Calu3 (cell line): ENCODE results near the gene TMEM201. TPM values are rescaled to one million over a fixed set of nuclear protein-coding genes. Genes with fewer than 3 reads are reported as not detected.

Source experiments
- BruUV-seq: library from RNA; stranded (reverse); fragments of 400-500 nt; replicated peaks from 2 replicates; lab custom pipeline; 2021; lab: Mats Ljungman, UMichigan
- CTCF ChIA-PET: fragments of 300-600 bp; sonication (Branson Sonifier 250); formaldehyde crosslinking; loops from one replicate; lab custom pipeline; 2022; ENCODE audit warnings: antibody characterized with exemption; lab: Charles Lee
- DNase-seq: peaks from one replicate; pipeline ENCODE4 v3.0.0; 2022
- H3K27ac Mint-ChIP-seq: one replicate; pipeline ENCODE4 v1.8.0; 2022; ENCODE audit warnings: mixed read lengths; ENCODE audit not compliant: unreplicated experiment
- H3K27me3 Mint-ChIP-seq: one replicate; pipeline ENCODE4 v1.8.0; 2022; ENCODE audit warnings: mixed read lengths; ENCODE audit not compliant: unreplicated experiment
- H3K36me3 Mint-ChIP-seq: one replicate; pipeline ENCODE4 v1.8.0; 2022; ENCODE audit warnings: mild to moderate bottlenecking, moderate library complexity, mixed read lengths; ENCODE audit not compliant: insufficient read depth, unreplicated experiment
- H3K4me1 Mint-ChIP-seq: one replicate; pipeline ENCODE4 v1.8.0; 2022; ENCODE audit warnings: mild to moderate bottlenecking, low read depth, mixed read lengths; ENCODE audit not compliant: unreplicated experiment
- H3K4me3 Mint-ChIP-seq: one replicate; pipeline ENCODE4 v1.8.0; 2022; ENCODE audit warnings: mild to moderate bottlenecking, low read depth, moderate library complexity, mixed read lengths; ENCODE audit not compliant: unreplicated experiment
- H3K9me3 Mint-ChIP-seq: one replicate; pipeline ENCODE4 v1.8.0; 2022; ENCODE audit warnings: low read depth, mixed read lengths; ENCODE audit not compliant: unreplicated experiment
- intact Hi-C: fragments of 100-400 bp; cut with micrococcal nuclease; formaldehyde crosslinking; loops from one replicate; pipeline ENCODE4 v1.10.0; 2022; ENCODE audit not compliant: unreplicated experiment
- total RNA-seq: library from RNA; stranded (reverse); gene quantifications from 2 replicates; pipeline ENCODE4 v1.2.3, GENCODE V29; 2022
- TF ChIP-seq, protein P1 (sequence below): fragments of 200-600 bp; IDR thresholded peaks from one replicate; pipeline ENCODE4 v1.8.0; 2022; ENCODE audit warnings: antibody characterized with exemption; ENCODE audit not compliant: unreplicated experiment

Gene TMEM201
- total RNA-seq, 1 experiment from 2014 or later = 18.5 TPM

DNA sequence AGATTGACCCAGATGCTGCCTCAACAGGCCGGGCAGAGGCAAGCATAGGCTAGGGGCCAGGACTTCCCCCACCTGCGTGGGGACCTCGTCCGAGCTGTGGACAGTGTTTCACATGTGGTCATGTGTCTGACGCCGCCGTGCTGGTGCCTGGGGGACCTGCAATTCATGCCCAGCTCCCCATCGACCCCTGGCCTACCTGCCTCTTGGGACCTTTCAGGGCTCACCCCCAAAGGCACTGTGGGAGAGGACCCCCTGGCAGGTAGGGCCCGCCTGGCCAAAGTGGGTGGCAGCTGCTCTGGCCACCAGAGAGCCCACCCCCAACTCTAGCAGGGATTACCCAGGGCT, 4.4 kb downstream of the TMEM201 start:
- no peaks in the 10 kb centered on the region for H3K27me3 Mint-ChIP-seq
- BruUV-seq = no TSS peak
- TF ChIP-seq, protein P1, sequence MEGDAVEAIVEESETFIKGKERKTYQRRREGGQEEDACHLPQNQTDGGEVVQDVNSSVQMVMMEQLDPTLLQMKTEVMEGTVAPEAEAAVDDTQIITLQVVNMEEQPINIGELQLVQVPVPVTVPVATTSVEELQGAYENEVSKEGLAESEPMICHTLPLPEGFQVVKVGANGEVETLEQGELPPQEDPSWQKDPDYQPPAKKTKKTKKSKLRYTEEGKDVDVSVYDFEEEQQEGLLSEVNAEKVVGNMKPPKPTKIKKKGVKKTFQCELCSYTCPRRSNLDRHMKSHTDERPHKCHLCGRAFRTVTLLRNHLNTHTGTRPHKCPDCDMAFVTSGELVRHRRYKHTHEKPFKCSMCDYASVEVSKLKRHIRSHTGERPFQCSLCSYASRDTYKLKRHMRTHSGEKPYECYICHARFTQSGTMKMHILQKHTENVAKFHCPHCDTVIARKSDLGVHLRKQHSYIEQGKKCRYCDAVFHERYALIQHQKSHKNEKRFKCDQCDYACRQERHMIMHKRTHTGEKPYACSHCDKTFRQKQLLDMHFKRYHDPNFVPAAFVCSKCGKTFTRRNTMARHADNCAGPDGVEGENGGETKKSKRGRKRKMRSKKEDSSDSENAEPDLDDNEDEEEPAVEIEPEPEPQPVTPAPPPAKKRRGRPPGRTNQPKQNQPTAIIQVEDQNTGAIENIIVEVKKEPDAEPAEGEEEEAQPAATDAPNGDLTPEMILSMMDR = no peak
- no peaks in the 10 kb centered on the region for H3K4me1 Mint-ChIP-seq
- H3K36me3 Mint-ChIP-seq = peaks cover 11% of the 10 kb centered on the region
- H3K9me3 Mint-ChIP-seq = no peaks in the 10 kb centered on the region
- no peak for DNase-seq
- intact Hi-C loops = no loop called here
- H3K27ac Mint-ChIP-seq = no peak overlapping the region
- CTCF ChIA-PET = no interaction called here
- no peak overlapping the region for H3K4me3 Mint-ChIP-seq

DNA sequence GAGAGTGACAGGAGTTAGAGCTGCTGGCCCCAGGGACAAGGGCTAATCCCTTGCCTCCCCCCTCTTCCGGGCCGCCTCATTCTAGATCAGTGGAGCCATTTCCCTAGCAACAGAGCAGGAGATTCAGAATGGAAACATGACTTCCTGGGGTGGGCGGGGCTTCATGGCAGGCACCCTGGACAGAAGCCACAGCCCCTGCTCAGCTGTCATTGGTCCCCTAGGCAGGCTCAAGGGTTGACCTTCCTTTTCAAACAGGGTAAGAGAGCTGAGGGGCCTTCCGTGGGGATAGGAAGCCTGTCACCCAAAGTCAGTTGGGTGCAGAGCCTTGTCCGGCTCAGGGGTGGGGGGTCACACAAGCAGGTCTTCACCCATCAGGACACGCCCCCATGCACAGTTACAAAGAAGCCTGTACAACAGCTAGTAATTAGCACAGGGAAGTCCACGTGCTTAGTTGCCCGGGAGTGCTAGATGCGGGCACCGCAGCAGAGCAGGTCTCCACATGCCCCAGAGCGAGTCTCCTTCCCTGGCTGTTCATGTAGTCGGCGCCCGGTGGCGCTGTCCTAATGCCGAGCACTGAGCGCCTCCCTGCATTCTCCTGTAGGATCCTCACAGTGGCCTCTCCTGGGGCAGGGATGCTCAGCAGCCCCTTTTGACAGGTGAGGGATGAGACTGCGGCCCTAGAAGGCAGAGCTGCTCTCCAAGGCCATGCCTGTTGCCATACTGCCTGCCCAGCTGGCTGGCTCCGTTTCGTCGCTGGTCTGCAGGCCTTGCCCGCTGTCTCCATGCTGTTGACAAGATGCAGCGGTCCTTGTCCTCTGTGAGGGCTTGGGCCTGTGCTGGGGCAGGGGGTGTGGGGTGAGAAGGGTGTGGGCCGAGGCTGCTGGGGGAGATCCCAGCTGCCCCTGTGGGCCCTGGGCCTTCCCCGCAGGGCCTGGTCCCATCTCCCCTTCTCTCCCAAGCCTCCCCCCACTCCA, 5.1 kb downstream of the TMEM201 start:
- CTCF ChIA-PET = interaction anchor here (0.5 to 1.2 kb wide), 2 partner anchors 22 to 112 kb away, joined by 3 to 6 read pairs; no protein-coding TSS in a partner anchor
- no peaks in the 10 kb centered on the region for H3K4me1 Mint-ChIP-seq
- intact Hi-C loops = no loop called here
- BruUV-seq = no TSS peak
- no peak overlapping the region for H3K4me3 Mint-ChIP-seq
- H3K9me3 Mint-ChIP-seq = no peaks in the 10 kb centered on the region
- TF ChIP-seq, protein P1 = no peak
- H3K27me3 Mint-ChIP-seq = no peaks in the 10 kb centered on the region
- H3K36me3 Mint-ChIP-seq = peaks cover 11% of the 10 kb centered on the region
- peak; percentile 19 for DNase-seq
- H3K27ac Mint-ChIP-seq = no peak overlapping the region

DNA sequence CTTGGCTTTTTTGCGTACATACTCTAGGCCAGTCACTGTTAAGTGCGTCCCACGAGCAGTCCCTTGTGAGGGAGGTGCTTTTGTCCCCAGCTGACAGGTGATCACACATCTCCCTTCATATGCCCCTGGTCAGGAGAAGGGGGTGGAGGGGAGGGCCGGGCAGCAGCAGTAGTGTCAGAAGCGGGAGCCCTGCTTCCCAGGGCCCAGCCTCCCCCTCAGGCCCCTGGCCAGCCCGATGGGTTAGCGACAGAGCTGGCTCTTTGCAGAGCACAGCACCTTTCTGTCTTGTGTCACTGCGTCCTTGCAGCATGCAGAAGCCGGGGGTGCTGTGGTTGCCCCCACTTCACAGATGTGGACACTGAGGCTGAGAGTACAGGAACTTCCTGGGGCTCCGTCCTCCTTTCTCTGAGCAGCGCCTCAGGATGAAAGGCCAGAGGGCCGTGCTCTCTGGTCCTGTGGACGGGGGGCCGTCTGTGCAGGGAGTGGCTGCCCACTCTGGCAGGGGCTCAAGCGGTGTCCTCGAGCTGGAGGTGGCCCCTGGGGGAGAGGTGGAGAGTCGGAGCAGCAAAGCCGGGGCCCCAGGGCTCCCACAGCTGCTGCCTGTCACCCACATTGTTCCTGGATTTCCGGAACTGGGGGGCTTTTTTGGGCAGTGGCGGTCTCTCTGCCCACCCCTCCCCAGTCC, 5.9 kb downstream of the TMEM201 start:
- Mint-ChIP-seq H3K27ac (no peak overlapping the region), H3K27me3 (no peaks in the 10 kb centered on the region)
- no TSS peak for BruUV-seq

More for the DNA sequence above, 5.9 kb downstream of the TMEM201 start:
- DNase-seq = no peak
- CTCF ChIA-PET = interaction anchor here (1.2 kb wide), 1 partner anchor 22 kb away, joined by 3 read pairs; no protein-coding TSS in a partner anchor
- H3K4me3 Mint-ChIP-seq = no peak overlapping the region
- peaks cover 6% of the 10 kb centered on the region for H3K36me3 Mint-ChIP-seq
- intact Hi-C loops = no loop called here
- no peaks in the 10 kb centered on the region for H3K9me3 Mint-ChIP-seq
- TF ChIP-seq, protein P1 = no peak
- H3K4me1 Mint-ChIP-seq = no peaks in the 10 kb centered on the region
